Liver (tissue), 9 donors: Measurements from ENCODE around the gene SETD1A. TPM values are rescaled to one million over a fixed set of nuclear protein-coding genes. Genes with fewer than 3 reads are reported as not detected.

ENCODE experiments used
- DNase-seq: peaks from one replicate; pipeline ENCODE4 v3.0.0-alpha.2; 2017; ENCODE audit warnings: low spot score
- H3K27ac ChIP-seq, 2 donors: one replicate each; pipeline ENCODE4 v1.7.0; 2013; ENCODE audit warnings: inconsistent platforms in 2 of 2, low read length in 2 of 2, control low read depth in 1 of 2, low read depth in 1 of 2, mild to moderate bottlenecking in 1 of 2
- H3K27me3 ChIP-seq, 4 donors: one replicate each; pipeline versions ENCODE4 v1.6.1 to v1.7.0; 2013; ENCODE audit warnings: low read length in 3 of 4, inconsistent platforms in 1 of 4, mild to moderate bottlenecking in 1 of 4, moderate library complexity in 1 of 4; ENCODE audit not compliant: control insufficient read depth in 4 of 4, insufficient read depth in 4 of 4
- H3K36me3 ChIP-seq, 4 donors: one replicate each; pipeline versions ENCODE4 v1.6.1 to v1.7.0; 2013; ENCODE audit warnings: low read length in 3 of 4, mild to moderate bottlenecking in 3 of 4, low read depth in 1 of 4, moderate library complexity in 1 of 4; ENCODE audit not compliant: control insufficient read depth in 4 of 4, insufficient read depth in 3 of 4
- H3K4me1 ChIP-seq, 4 donors: one replicate each; pipeline versions ENCODE4 v1.6.1 to v1.7.0; 2013; ENCODE audit warnings: low read length in 3 of 4, mild to moderate bottlenecking in 3 of 4, moderate library complexity in 1 of 4; ENCODE audit not compliant: control insufficient read depth in 4 of 4, insufficient read depth in 4 of 4
- H3K4me3 ChIP-seq, 3 donors: one replicate each; pipeline versions ENCODE4 v1.6.1 to v1.7.0; 2013; ENCODE audit warnings: low read length in 3 of 3, control low read depth in 1 of 3, low read depth in 1 of 3, mild to moderate bottlenecking in 1 of 3
- H3K9ac ChIP-seq, 2 donors: one replicate each; pipeline ENCODE4 v1.7.0; 2013; ENCODE audit warnings: low read length in 2 of 2, mild to moderate bottlenecking in 2 of 2, moderate library complexity in 2 of 2, control low read depth in 1 of 2, low read depth in 1 of 2
- H3K9me3 ChIP-seq, 4 donors: one replicate each; pipeline versions ENCODE4 v1.6.1 to v1.7.0; 2013; ENCODE audit warnings: low read length in 3 of 4; ENCODE audit not compliant: control insufficient read depth in 4 of 4
- ATF3 ChIP-seq: IDR thresholded peaks from 2 replicates; pipeline ENCODE4 v1.6.1; 2016; ENCODE audit warnings: antibody characterized with exemption
- EGR1 ChIP-seq, 2 donors: IDR thresholded peaks; 2 replicates each; pipeline ENCODE4 v1.6.1; 2016 to 2018; ENCODE audit warnings: antibody characterized with exemption in 2 of 2, low read depth in 2 of 2
- FOXA1 ChIP-seq: IDR thresholded peaks from 2 replicates; pipeline ENCODE4 v1.6.1; 2016; ENCODE audit warnings: antibody characterized with exemption
- FOXA2 ChIP-seq: IDR thresholded peaks from 2 replicates; pipeline ENCODE4 v1.6.1; 2016; ENCODE audit warnings: antibody characterized with exemption
- GABPA ChIP-seq, 2 donors: IDR thresholded peaks in 1 of 2; conservative IDR thresholded peaks in 1 of 2; 2 replicates each; pipeline ENCODE4 v1.6.1; 2016; ENCODE audit warnings: antibody characterized with exemption in 2 of 2, mild to moderate bottlenecking in 1 of 2, moderate library complexity in 1 of 2
- HNF4G ChIP-seq: IDR thresholded peaks from 2 replicates; pipeline ENCODE4 v1.6.1; 2016; ENCODE audit warnings: antibody characterized with exemption
- JUND ChIP-seq, 2 donors: IDR thresholded peaks; 2 replicates each; pipeline ENCODE4 v1.6.1; 2016; ENCODE audit warnings: antibody characterized with exemption in 2 of 2
- MAX ChIP-seq: IDR thresholded peaks from 2 replicates; pipeline ENCODE4 v1.6.1; 2016; ENCODE audit warnings: antibody characterized with exemption
- NR2F2 ChIP-seq: IDR thresholded peaks from 2 replicates; pipeline ENCODE4 v1.6.1; 2016; ENCODE audit warnings: antibody characterized with exemption
- RAD21 ChIP-seq, 2 donors: IDR thresholded peaks; 2 replicates each; pipeline ENCODE4 v1.6.1; 2016; ENCODE audit warnings: antibody characterized with exemption in 2 of 2, mild to moderate bottlenecking in 2 of 2
- REST ChIP-seq: IDR thresholded peaks from 2 replicates; pipeline ENCODE4 v1.6.1; 2016; ENCODE audit warnings: antibody characterized with exemption, mild to moderate bottlenecking
- RXRA ChIP-seq, 2 donors: IDR thresholded peaks; 2 replicates each; pipeline ENCODE4 v1.6.1; 2017 to 2018; ENCODE audit warnings: antibody characterized with exemption in 2 of 2, mild to moderate bottlenecking in 1 of 2
- SP1 ChIP-seq: IDR thresholded peaks from 2 replicates; pipeline ENCODE4 v1.6.1; 2018; ENCODE audit warnings: antibody characterized with exemption, mild to moderate bottlenecking
- TAF1 ChIP-seq: conservative IDR thresholded peaks from 2 replicates; pipeline ENCODE4 v1.6.1; 2016; ENCODE audit warnings: antibody characterized with exemption, mild to moderate bottlenecking
- YY1 ChIP-seq: IDR thresholded peaks from 2 replicates; pipeline ENCODE4 v1.6.1; 2016; ENCODE audit warnings: antibody characterized with exemption, mild to moderate bottlenecking
- ZBTB33 ChIP-seq: IDR thresholded peaks from 2 replicates; pipeline ENCODE4 v1.6.1; 2016; ENCODE audit warnings: antibody characterized with exemption
- WGBS: extraction: QIAGEN DNeasy Blood & Tissue Kit; methylation state at CpG from one replicate; pipeline ENCODE4 v1.1.7; 2013; 5-methylcytosine and 5-hydroxymethylcytosine counted together
- polyA plus RNA-seq, 2 donors: library from polyadenylated mRNA; stranded (reverse) in 1 of 2; unstranded in 1 of 2; fragments of 200-250 nt in 1 of 2; fragments of >200 nt in 1 of 2; fragmentation: Nextera tagmentation in 1 of 2; extraction: Ambion mirVana in 1 of 2; gene quantifications; one replicate each; pipeline versions ENCODE4 v1.2.1 to v1.2.3, GENCODE V29; 2013 to 2015
- total RNA-seq, 2 donors: library from RNA; depleted of rRNA; stranded (reverse); fragments of >200 nt; gene quantifications; one replicate each; pipeline ENCODE4 v1.2.3, GENCODE V29; 2014
- donor health status: healthy.
- donor health status: healthy.
- donor health status: healthy.
- donor health status: healthy.
- donor health status: healthy.

SETD1A gene
- total and polyA plus RNA-seq, 4 donors = 2.7 to 4.9 (median 3.7) TPM

GRCh38 chr16:30996985-30997724 lies 39.6 kb downstream of the SETD1A start:
- H3K4me3 ChIP-seq = peak overlapping the region; percentile 66 to 81 (median 71)
- 3% methylated on average over 60 of the region's 60 CpGs for WGBS
- no peaks in the 10 kb centered on the region for H3K36me3 ChIP-seq
- TF ChIP-seq NR2F2 = no peak
- no peak for TF ChIP-seq EGR1 (IDR thresholded peaks at IDR 0.05; ENCODE audit: low read depth in 2 of 2)
- peak; percentile 12 for TF ChIP-seq TAF1
- TF ChIP-seq RXRA (IDR thresholded peaks at IDR 0.05) = peak; percentile 14 to 29
- no peak for TF ChIP-seq SP1
- no peak for TF ChIP-seq YY1
- no peak for TF ChIP-seq ZBTB33
- no peak for TF ChIP-seq HNF4G
- TF ChIP-seq JUND (IDR thresholded peaks at IDR 0.05) = no peak
- no peak for TF ChIP-seq GABPA (IDR thresholded peaks at IDR 0.05 in 1 of 2, conservative IDR thresholded peaks at IDR 0.05 in 1 of 2)
- no peak for TF ChIP-seq FOXA2
- TF ChIP-seq RAD21 (IDR thresholded peaks at IDR 0.05) = peak in 1 of 2 donors; percentile 19
- peak overlapping the region; percentile 64 to 75 for H3K9ac ChIP-seq
- H3K27me3 ChIP-seq = no peaks in the 10 kb centered on the region
- DNase-seq = peak; percentile 93
- H3K4me1 ChIP-seq = peaks cover 3 to 36% (median 30%) of the 10 kb centered on the region in 4 donors
- H3K9me3 ChIP-seq = no peaks in the 10 kb centered on the region
- peak overlapping the region; percentile 95 to 96 for H3K27ac ChIP-seq

- 73% methylated on average over 21 of the region's 21 CpGs for WGBS
- H3K4me1 ChIP-seq = peaks cover 3 to 36% (median 30%) of the 10 kb centered on the region in 4 donors
- H3K9me3 ChIP-seq = no peaks in the 10 kb centered on the region
- H3K27ac ChIP-seq = peak overlapping the region; percentile 95 to 96
- DNase-seq = no peak
- TF ChIP-seq YY1 (no peak), ZBTB33 (no peak), NR2F2 (no peak), ATF3 (no peak), FOXA1 (no peak), JUND (IDR thresholded peaks at IDR 0.05) (no peak), TAF1 (no peak), REST (no peak), RXRA (IDR thresholded peaks at IDR 0.05) (no peak), MAX (no peak), EGR1 (IDR thresholded peaks at IDR 0.05; ENCODE audit: low read depth in 2 of 2) (no peak)
- H3K4me3 ChIP-seq = peak overlapping the region in 2 of 3 donors; percentile 58 to 71
- H3K27me3 ChIP-seq = no peaks in the 10 kb centered on the region
- H3K9ac ChIP-seq = no peak overlapping the region
- no peaks in the 10 kb centered on the region for H3K36me3 ChIP-seq
Observed at GRCh38 chr16:30997725-30998711, 40.5 kb downstream of the SETD1A start.
